Panc1 (cell line): ENCODE results near the gene NCKAP5. TPM values are rescaled to one million over a fixed set of nuclear protein-coding genes. Genes with fewer than 3 reads are reported as not detected.

Source experiments
- ATAC-seq: fragments of 200-7000 bp; cut with Tn5 transposase; 2 replicates; pipeline ENCODE4 v1.9.1; 2020; ENCODE audit warnings: mild to moderate bottlenecking, moderate library complexity
- BruUV-seq: library from RNA; stranded (reverse); fragments of 400-500 nt; replicated peaks from 2 replicates; lab custom pipeline; 2021; lab: Mats Ljungman, UMichigan
- CTCF ChIA-PET: fragments of 300-600 bp; sonication (Branson Sonifier 250); formaldehyde crosslinking; loops from one replicate; lab custom pipeline; 2022; ENCODE audit warnings: antibody characterized with exemption; lab: Charles Lee
- POLR2A ChIA-PET: fragments of 300-600 bp; sonication (Branson Sonifier 250); formaldehyde crosslinking; loops from one replicate; lab custom pipeline; 2022; ENCODE audit warnings: antibody characterized with exemption; lab: Charles Lee
- DNase-seq: peaks from one replicate; pipeline ENCODE4 v3.0.0-alpha.2; 2010; ENCODE audit warnings: low read depth, low spot score
- H3K27ac ChIP-seq: 2 replicates; pipeline ENCODE4 v1.5.1; 2011; ENCODE audit warnings: mild to moderate bottlenecking, low read length, inconsistent platforms
- H3K27me3 ChIP-seq: fragments of 200-500 bp; sonication (Bioruptor generic); 2 replicates; pipeline ENCODE4 v1.6.0; 2014; ENCODE audit warnings: low read length, inconsistent platforms; ENCODE audit not compliant: control insufficient read depth, insufficient read depth
- H3K36me3 ChIP-seq: fragments of 200-500 bp; sonication (Bioruptor generic); 2 replicates; pipeline ENCODE4 v1.5.1; 2014; ENCODE audit warnings: inconsistent platforms, mild to moderate bottlenecking, low read length, moderate library complexity; ENCODE audit not compliant: control insufficient read depth, insufficient read depth
- H3K4me1 ChIP-seq: 2 replicates; pipeline ENCODE4 v1.5.1; 2011; ENCODE audit warnings: inconsistent platforms, mild to moderate bottlenecking, low read length, moderate library complexity; ENCODE audit not compliant: control insufficient read depth, insufficient read depth
- H3K4me3 ChIP-seq, 2 experiments: 2 replicates each; pipeline ENCODE4 v1.5.1; 2011 to 2012; ENCODE audit warnings: low read depth in 2 of 2, low read length in 2 of 2, mild to moderate bottlenecking in 2 of 2, inconsistent platforms in 1 of 2, moderate library complexity in 1 of 2
- H3K9me3 ChIP-seq: fragments of 200-500 bp; sonication (Bioruptor generic); 2 replicates; pipeline ENCODE4 v1.5.1; 2014; ENCODE audit warnings: low read depth, mild to moderate bottlenecking, inconsistent platforms, low read length, moderate library complexity; ENCODE audit not compliant: control insufficient read depth, insufficient read depth
- CTCF ChIP-seq: fragments of 450-650 bp; IDR thresholded peaks from 2 replicates; pipeline ENCODE4 v1.5.1; 2017; ENCODE audit warnings: mild to moderate bottlenecking
- POLR2AphosphoS5 ChIP-seq: IDR thresholded peaks from 2 replicates; pipeline ENCODE4 v1.6.1; 2012; ENCODE audit warnings: mild to moderate bottlenecking, low read depth, low read length, moderate library complexity
- REST ChIP-seq, 2 experiments: IDR thresholded peaks; 2 replicates each; pipeline ENCODE4 v1.6.1; 2011 to 2012; ENCODE audit warnings: low read depth in 2 of 2, control low read depth in 1 of 2, low read length in 1 of 2, mild to moderate bottlenecking in 1 of 2, moderate library complexity in 1 of 2; ENCODE audit not compliant: insufficient read depth in 1 of 2
- SIN3A ChIP-seq: IDR thresholded peaks from 2 replicates; pipeline ENCODE4 v1.6.1; 2012; ENCODE audit warnings: low read depth, mild to moderate bottlenecking, low read length, moderate library complexity, borderline replicate concordance; ENCODE audit not compliant: insufficient read depth
- TCF7L2 ChIP-seq: IDR thresholded peaks from 2 replicates; pipeline ENCODE4 v1.6.1; 2011; ENCODE audit warnings: mild to moderate bottlenecking, low read depth, low read length, inconsistent platforms
- in situ Hi-C: cut with HindIII; loops from 2 replicates; pipeline ENCODE4 v1.10.0; 2016; ENCODE audit warnings: low sequenced_read_pairs, low pct_unique_long_range_greater_than_20kb
- intact Hi-C: fragments of 100-400 bp; cut with micrococcal nuclease; formaldehyde crosslinking; loops from one replicate; pipeline ENCODE4 v1.10.0; 2022; ENCODE audit not compliant: unreplicated experiment
- total RNA-seq: library from RNA; stranded (reverse); gene quantifications from one replicate; pipeline ENCODE4 v1.2.1, GENCODE V29; 2021; ENCODE audit not compliant: unreplicated experiment

Gene NCKAP5
- total RNA-seq, 1 experiment from 2014 or later, result 0.10 TPM

GRCh38 chr2:133363884-133364283 is 204.4 kb downstream of the NCKAP5 start:
- CTCF ChIA-PET, result no interaction called here
- Histone ChIP-seq H3K27ac (no peak overlapping the region), H3K27me3 (no peaks in the 10 kb centered on the region), H3K36me3 (no peaks in the 10 kb centered on the region), H3K4me3 (no peak overlapping the region), H3K9me3 (no peaks in the 10 kb centered on the region), H3K4me1 (no peaks in the 10 kb centered on the region)
- in situ Hi-C loops (no loop called here), intact Hi-C loops (no loop called here)
- ATAC-seq, result no peak
- no peak for DNase-seq
- TF ChIP-seq SIN3A, result no peak
- no peak for TF ChIP-seq TCF7L2
- no peak for TF ChIP-seq POLR2AphosphoS5
- TF ChIP-seq REST (IDR thresholded peaks at IDR 0.05; ENCODE audit: insufficient read depth in 1 of 2, low read depth in 2 of 2, low read length in 1 of 2), result no peak
- no peak for TF ChIP-seq CTCF
- no TSS peak for BruUV-seq
- POLR2A ChIA-PET, result no interaction called here

- Histone ChIP-seq H3K27ac (no peak overlapping the region), H3K4me3 (no peak overlapping the region), H3K4me1 (no peaks in the 10 kb centered on the region), H3K36me3 (no peaks in the 10 kb centered on the region), H3K9me3 (no peaks in the 10 kb centered on the region), H3K27me3 (no peaks in the 10 kb centered on the region)
- DNase-seq, result no peak
- ATAC-seq, result no peak
- in situ Hi-C loops, result no loop called here
- no TSS peak for BruUV-seq
- TF ChIP-seq POLR2AphosphoS5 (no peak), SIN3A (no peak), REST (IDR thresholded peaks at IDR 0.05; ENCODE audit: insufficient read depth in 1 of 2, low read depth in 2 of 2, low read length in 1 of 2) (no peak), CTCF (no peak), TCF7L2 (no peak)
- CTCF ChIA-PET, result no interaction called here
- intact Hi-C loops, result no loop called here
- POLR2A ChIA-PET, result no interaction called here
Observed at GRCh38 chr2:133362061-133362476, 206.2 kb downstream of the NCKAP5 start.
